GM13976 (cell line): ENCODE data around the gene LAGE3.

Source experiments
- DNase-seq: peaks from one replicate; pipeline ENCODE4 v3.0.0; 2012; ENCODE audit warnings: low spot score
- CTCF ChIP-seq: IDR thresholded peaks from 2 replicates; pipeline ENCODE4 v1.5.1; 2012; ENCODE audit warnings: borderline replicate concordance, mild to moderate bottlenecking; ENCODE audit not compliant: insufficient read depth; ENCODE audit errors: extremely low read depth, missing control alignments, control extremely low read depth
- in situ Hi-C: fragments of 300-500 bp; cut with MboI; formaldehyde crosslinking; loops from one replicate; pipeline ENCODE4 v1.12.0; 2022; ENCODE audit warnings: low sequenced_read_pairs, mixed read lengths, inconsistent platforms; ENCODE audit not compliant: unreplicated experiment

The LAGE3 gene

GRCh38 chrX:154465601-154466000 lies 13.5 kb downstream of the LAGE3 start:
- in situ Hi-C loops = no loop called here
- no peak for DNase-seq
- no peak for TF ChIP-seq CTCF

GRCh38 chrX:154464806-154465365 lies 14.2 kb downstream of the LAGE3 start:
- no peak for TF ChIP-seq CTCF
- no peak for DNase-seq
- in situ Hi-C loops = no loop called here

GRCh38 chrX:154463611-154464220 lies 15.4 kb downstream of the LAGE3 start:
- TF ChIP-seq CTCF = no peak
- no peak for DNase-seq
- in situ Hi-C loops = no loop called here

GRCh38 chrX:154462396-154462795 lies 16.7 kb downstream of the LAGE3 start:
- no peak for TF ChIP-seq CTCF
- in situ Hi-C loops = no loop called here
- DNase-seq = no peak

- DNase-seq = no peak
- TF ChIP-seq CTCF = no peak
- in situ Hi-C loops = no loop called here
These were observed 18.8 kb downstream of the LAGE3 start for GRCh38 chrX:154460326-154460725.

- TF ChIP-seq CTCF = no peak
- no peak for DNase-seq
- in situ Hi-C loops = no loop called here
These were observed 19.2 kb downstream of the LAGE3 start for GRCh38 chrX:154459832-154460231.
